Stimulated activated CD4-positive, alpha-beta T cell treated with anti-CD3 and anti-CD28 coated beads, Interleukin-4, amount 100 ng/mL, for 24 hours (primary cell): Measurements from ENCODE around the gene MYO3B.

Experiments
- DNase-seq: peaks from one replicate; pipeline ENCODE4 v3.0.0-alpha.2; 2020

The MYO3B gene

GRCh38 chr2:170177950-170178781 is at the start of gene MYO3B:
Gene MYO3B, plus strand, starts transcription at chr2:170178147. Its CDS starts 141 bp downstream, at chr2:170178288.
- DNase-seq, result no peak

- DNase-seq, result no peak
These were observed 38.5 kb upstream of the MYO3B start for GRCh38 chr2:170139276-170139967.

- no peak for DNase-seq
These were observed 37.4 kb upstream of the MYO3B start for GRCh38 chr2:170140561-170140960.

- no peak for DNase-seq
These were observed 36.1 kb upstream of the MYO3B start for GRCh38 chr2:170141865-170142264.

GRCh38 chr2:170142502-170142901 is 35.4 kb upstream of the MYO3B start:
- DNase-seq, result no peak

GRCh38 chr2:170143045-170143717 is 34.8 kb upstream of the MYO3B start:
- DNase-seq, result no peak

GRCh38 chr2:170144761-170145160 is 33.2 kb upstream of the MYO3B start:
- DNase-seq, result no peak

GRCh38 chr2:170145191-170145590 is 32.8 kb upstream of the MYO3B start:
- no peak for DNase-seq

GRCh38 chr2:170145675-170146432 is 32.1 kb upstream of the MYO3B start:
- no peak for DNase-seq

GRCh38 chr2:170146784-170147183 is 31.2 kb upstream of the MYO3B start:
- DNase-seq, result no peak

GRCh38 chr2:170147576-170147975 is 30.4 kb upstream of the MYO3B start:
- no peak for DNase-seq

GRCh38 chr2:170148161-170148560 is 29.8 kb upstream of the MYO3B start:
- no peak for DNase-seq

- DNase-seq, result no peak
These were observed 25.5 kb upstream of the MYO3B start for GRCh38 chr2:170152421-170152820.

- no peak for DNase-seq
These were observed 22.8 kb upstream of the MYO3B start for GRCh38 chr2:170155022-170155722.

GRCh38 chr2:170155723-170156253 is 22.2 kb upstream of the MYO3B start:
- no peak for DNase-seq

GRCh38 chr2:170156592-170156991 is 21.4 kb upstream of the MYO3B start:
- no peak for DNase-seq

- DNase-seq, result no peak
These were observed 20.8 kb upstream of the MYO3B start for GRCh38 chr2:170157025-170157684.

- DNase-seq, result no peak
These were observed 18.9 kb upstream of the MYO3B start for GRCh38 chr2:170159060-170159459.

- DNase-seq, result no peak
These were observed 16.3 kb upstream of the MYO3B start for GRCh38 chr2:170161516-170162270.

- DNase-seq, result no peak
These were observed 15.7 kb upstream of the MYO3B start for GRCh38 chr2:170162271-170162632.
